ENCODE data around the gene ZNF684.
"Not testable (repeated sequence)": the region's sequence is repeated elsewhere in the genome, so short reads cannot be mapped to it uniquely, and the experiment has no call there.

Gene ZNF684

GRCh38 chr1:40531381-40532061, at the start of gene ZNF684:
Gene ZNF684 (plus strand): TSS chr1:40531637. CDS start chr1:40533167, 1,530 bp downstream.
- in situ Hi-C loops (cut with HindIII; ENCODE audit: low pct_unique_long_range_greater_than_20kb, low sequenced_read_pairs): no loop called here
- TF ChIP-seq JUND (IDR thresholded peaks at IDR 0.05; ENCODE audit: low read depth): no peak
- peak; percentile 76 to 94 for DNase-seq (ENCODE audit: low read depth in 1 of 2, low spot score in 1 of 2)

DNA sequence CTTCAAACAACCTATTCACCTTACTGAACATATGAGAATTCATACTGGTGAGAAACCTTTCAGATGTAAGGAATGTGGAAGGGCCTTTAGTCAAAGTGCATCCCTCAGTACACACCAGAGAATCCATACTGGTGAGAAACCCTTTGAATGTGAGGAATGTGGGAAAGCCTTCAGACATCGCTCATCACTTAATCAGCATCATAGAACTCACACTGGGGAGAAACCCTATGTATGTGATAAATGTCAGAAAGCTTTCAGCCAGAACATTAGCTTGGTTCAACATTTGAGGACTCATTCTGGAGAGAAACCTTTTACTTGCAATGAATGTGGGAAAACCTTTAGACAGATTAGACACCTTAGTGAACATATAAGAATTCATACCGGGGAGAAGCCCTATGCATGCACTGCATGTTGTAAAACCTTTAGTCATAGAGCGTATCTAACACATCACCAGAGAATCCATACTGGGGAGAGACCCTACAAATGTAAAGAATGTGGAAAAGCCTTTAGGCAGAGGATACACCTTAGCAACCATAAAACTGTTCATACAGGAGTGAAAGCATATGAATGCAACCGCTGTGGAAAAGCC, 36.0 kb upstream of the ZNF684 start:
- in situ Hi-C loops (cut with HindIII; ENCODE audit: low pct_unique_long_range_greater_than_20kb, low sequenced_read_pairs): no loop called here
- DNase-seq (ENCODE audit: low read depth in 1 of 2, low spot score in 1 of 2): no peak
- no peak for TF ChIP-seq JUND (IDR thresholded peaks at IDR 0.05; ENCODE audit: low read depth)

GRCh38 chr1:40502651-40503050, 28.8 kb upstream of the ZNF684 start:
- in situ Hi-C loops (cut with HindIII; ENCODE audit: low pct_unique_long_range_greater_than_20kb, low sequenced_read_pairs); DNase-seq (ENCODE audit: low read depth in 1 of 2, low spot score in 1 of 2): not testable (repeated sequence)

GRCh38 chr1:40507973-40508372, 23.5 kb upstream of the ZNF684 start:
- TF ChIP-seq JUND (IDR thresholded peaks at IDR 0.05; ENCODE audit: low read depth): no peak
- in situ Hi-C loops (cut with HindIII; ENCODE audit: low pct_unique_long_range_greater_than_20kb, low sequenced_read_pairs): no loop called here
- DNase-seq (ENCODE audit: low read depth in 1 of 2, low spot score in 1 of 2): no peak

- TF ChIP-seq JUND (IDR thresholded peaks at IDR 0.05; ENCODE audit: low read depth): no peak
- in situ Hi-C loops (cut with HindIII; ENCODE audit: low pct_unique_long_range_greater_than_20kb, low sequenced_read_pairs): no loop called here
- peak; percentile 23 to 88 for DNase-seq (ENCODE audit: low read depth in 1 of 2, low spot score in 1 of 2)
Measured at GRCh38 chr1:40508375-40509341, 22.8 kb upstream of the ZNF684 start, which contains the start of gene EXO5. Gene EXO5 (plus strand): TSS chr1:40508767. CDS start chr1:40514545, 5,778 bp downstream.

GRCh38 chr1:40519517-40519916, 11.9 kb upstream of the ZNF684 start:
- DNase-seq (ENCODE audit: low read depth in 1 of 2, low spot score in 1 of 2): no peak
- TF ChIP-seq JUND (IDR thresholded peaks at IDR 0.05; ENCODE audit: low read depth): no peak

GRCh38 chr1:40530735-40531380, 579 bp upstream of the ZNF684 start:
- in situ Hi-C loops (cut with HindIII; ENCODE audit: low pct_unique_long_range_greater_than_20kb, low sequenced_read_pairs): no loop called here
- no peak for DNase-seq (ENCODE audit: low read depth in 1 of 2, low spot score in 1 of 2)
- TF ChIP-seq JUND (IDR thresholded peaks at IDR 0.05; ENCODE audit: low read depth): no peak

More at GRCh38 chr1:40519517-40519916, 11.9 kb upstream of the ZNF684 start:
- in situ Hi-C loops (cut with HindIII; ENCODE audit: low pct_unique_long_range_greater_than_20kb, low sequenced_read_pairs): no loop called here

- no peak for DNase-seq (ENCODE audit: low read depth in 1 of 2, low spot score in 1 of 2)
- no peak for TF ChIP-seq JUND (IDR thresholded peaks at IDR 0.05; ENCODE audit: low read depth)
- in situ Hi-C loops (cut with HindIII; ENCODE audit: low pct_unique_long_range_greater_than_20kb, low sequenced_read_pairs): no loop called here
Measured at GRCh38 chr1:40532062-40532389, 589 bp downstream of the ZNF684 start.

DNA sequence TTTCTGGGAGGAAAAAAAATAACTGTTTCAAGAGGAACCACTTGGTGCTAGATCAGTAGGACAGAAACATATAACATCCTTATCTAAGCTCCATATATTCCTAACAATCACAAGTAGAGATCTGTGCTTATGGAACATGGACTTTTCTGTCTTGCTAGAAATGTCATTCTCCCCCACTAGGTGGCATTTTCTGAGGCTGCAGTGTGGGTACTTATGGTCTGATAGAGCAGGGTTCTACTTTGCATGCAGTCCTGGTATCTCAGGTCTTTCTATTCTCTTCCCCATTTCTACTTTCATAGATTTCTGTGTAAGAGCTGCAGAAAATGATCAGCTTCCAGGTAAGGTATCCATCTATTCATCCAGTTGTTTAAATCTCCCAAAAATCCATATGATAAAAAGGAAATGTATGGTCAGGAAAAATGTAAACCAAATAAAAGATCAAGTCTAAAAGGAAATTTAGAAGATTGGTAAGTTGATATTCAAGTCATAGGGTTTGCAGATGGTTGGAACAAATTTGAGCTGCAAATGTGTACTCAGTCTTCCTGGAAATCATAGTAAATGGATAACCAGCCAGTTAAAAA, 1.5 kb downstream of the ZNF684 start:
- DNase-seq (ENCODE audit: low read depth in 1 of 2, low spot score in 1 of 2): peak; percentile 19 to 64
- in situ Hi-C loops (cut with HindIII; ENCODE audit: low pct_unique_long_range_greater_than_20kb, low sequenced_read_pairs): no loop called here
- no peak for TF ChIP-seq JUND (IDR thresholded peaks at IDR 0.05; ENCODE audit: low read depth)

DNA sequence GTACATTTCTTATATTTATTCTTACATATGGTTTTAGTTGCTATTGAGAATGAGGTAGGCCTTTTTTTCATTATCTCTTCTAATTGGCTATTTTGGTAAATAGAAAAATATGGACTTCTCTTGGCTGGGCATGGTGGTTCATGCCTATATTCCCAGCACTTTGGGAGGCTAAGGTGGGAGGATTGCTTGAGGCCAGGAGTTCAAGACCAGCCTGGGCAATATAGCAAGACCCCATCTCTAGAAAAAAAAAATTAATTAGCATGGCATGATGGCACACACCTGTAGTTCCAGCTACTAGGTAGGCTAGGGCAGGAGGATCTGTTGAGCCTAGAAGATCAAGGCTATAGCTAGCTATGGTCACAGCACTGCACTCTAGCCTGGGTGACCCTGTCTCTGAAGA, 3.2 kb downstream of the ZNF684 start:
- TF ChIP-seq JUND (IDR thresholded peaks at IDR 0.05; ENCODE audit: low read depth): no peak
- DNase-seq (ENCODE audit: low read depth in 1 of 2, low spot score in 1 of 2): no peak
- in situ Hi-C loops (cut with HindIII; ENCODE audit: low pct_unique_long_range_greater_than_20kb, low sequenced_read_pairs): no loop called here

GRCh38 chr1:40535732-40536131, 4.3 kb downstream of the ZNF684 start:
- TF ChIP-seq JUND (IDR thresholded peaks at IDR 0.05; ENCODE audit: low read depth): no peak
- in situ Hi-C loops (cut with HindIII; ENCODE audit: low pct_unique_long_range_greater_than_20kb, low sequenced_read_pairs): no loop called here
- DNase-seq (ENCODE audit: low read depth in 1 of 2, low spot score in 1 of 2): no peak

GRCh38 chr1:40539338-40539737, 7.9 kb downstream of the ZNF684 start:
- in situ Hi-C loops (cut with HindIII; ENCODE audit: low pct_unique_long_range_greater_than_20kb, low sequenced_read_pairs): no loop called here
- no peak for TF ChIP-seq JUND (IDR thresholded peaks at IDR 0.05; ENCODE audit: low read depth)
- no peak for DNase-seq (ENCODE audit: low read depth in 1 of 2, low spot score in 1 of 2)

Measured in T47D (cell line).